WTC11 (cell line): ENCODE data around the gene PDCL2. TPM values are rescaled to one million over a fixed set of nuclear protein-coding genes. Genes with fewer than 3 reads are reported as not detected.

Experiments
- ATAC-seq: fragments of 200-7000 bp; cut with Tn5 transposase; 2 replicates; pipeline ENCODE4 v1.10.0; 2021; ENCODE audit warnings: mild to moderate bottlenecking, moderate library complexity
- CTCF ChIA-PET: fragments of 300-600 bp; sonication (Branson Sonifier 250); formaldehyde crosslinking; loops from one replicate; lab custom pipeline; 2021; ENCODE audit warnings: antibody characterized with exemption; lab: Charles Lee
- POLR2A ChIA-PET: fragments of 350-600 bp; sonication (Branson Sonifier 250); formaldehyde crosslinking; loops from one replicate; lab custom pipeline; 2021; ENCODE audit warnings: antibody characterized with exemption; lab: Charles Lee
- DNase-seq: peaks from one replicate; pipeline ENCODE4 v3.0.0; 2021; ENCODE audit warnings: low spot score
- H3K27ac Mint-ChIP-seq: 2 replicates; pipeline ENCODE4 v1.8.0; 2021; ENCODE audit warnings: mixed read lengths
- H3K27me3 Mint-ChIP-seq: 2 replicates; pipeline ENCODE4 v1.8.0; 2021; ENCODE audit warnings: low read depth, mild to moderate bottlenecking, moderate library complexity, mixed read lengths
- H3K36me3 Mint-ChIP-seq: 2 replicates; pipeline ENCODE4 v1.8.0; 2021; ENCODE audit warnings: mixed read lengths
- H3K4me1 Mint-ChIP-seq: 2 replicates; pipeline ENCODE4 v1.8.0; 2022; ENCODE audit warnings: mixed read lengths
- H3K4me3 Mint-ChIP-seq: 2 replicates; pipeline ENCODE4 v1.8.0; 2021; ENCODE audit warnings: mild to moderate bottlenecking, moderate library complexity, mixed read lengths
- H3K9me3 Mint-ChIP-seq: 2 replicates; pipeline ENCODE4 v1.8.0; 2021; ENCODE audit warnings: mixed read lengths
- ARID4B ChIP-seq: sonication (generic); formaldehyde crosslinking; IDR thresholded peaks from 2 replicates; pipeline ENCODE4 v1.8.0; 2023; ENCODE audit warnings: missing genetic modification reagents, mild to moderate bottlenecking, borderline replicate concordance
- CBFB ChIP-seq: sonication (generic); formaldehyde crosslinking; IDR thresholded peaks from 2 replicates; pipeline ENCODE4 v1.8.1; 2022; ENCODE audit warnings: mild to moderate bottlenecking, low read depth, missing genetic modification reagents
- E2F5 ChIP-seq: sonication (generic); formaldehyde crosslinking; IDR thresholded peaks from 2 replicates; pipeline ENCODE4 v1.8.1; 2022; ENCODE audit warnings: mild to moderate bottlenecking, moderate library complexity, missing genetic modification reagents
- ETV6 ChIP-seq: sonication (generic); formaldehyde crosslinking; IDR thresholded peaks from 2 replicates; pipeline ENCODE4 v1.8.1; 2022; ENCODE audit warnings: mild to moderate bottlenecking, missing genetic modification reagents
- FOXP1 ChIP-seq: sonication (generic); formaldehyde crosslinking; IDR thresholded peaks from 2 replicates; pipeline ENCODE4 v1.8.0; 2022; ENCODE audit warnings: missing genetic modification reagents, mild to moderate bottlenecking, moderate library complexity, borderline replicate concordance
- GRHL2 ChIP-seq: fragments of 250-450 bp; sonication (Bioruptor Pico); IDR thresholded peaks from 2 replicates; pipeline ENCODE4 v1.8.0; 2022; ENCODE audit warnings: mild to moderate bottlenecking, moderate library complexity; ENCODE audit not compliant: insufficient replicate concordance, severe bottlenecking
- HMGA2 ChIP-seq: fragments of 250-450 bp; sonication (Bioruptor Pico); IDR thresholded peaks from 2 replicates; pipeline ENCODE4 v1.4.0; 2021; ENCODE audit warnings: mild to moderate bottlenecking, moderate library complexity
- MAX ChIP-seq: sonication (generic); formaldehyde crosslinking; IDR thresholded peaks from 2 replicates; pipeline ENCODE4 v1.8.0; 2022; ENCODE audit warnings: mild to moderate bottlenecking, missing genetic modification reagents
- NFATC4 ChIP-seq: fragments of 250-450 bp; sonication (Bioruptor Pico); IDR thresholded peaks from 2 replicates; pipeline ENCODE4 v1.9.0; 2021; ENCODE audit warnings: mild to moderate bottlenecking
- NR2C2 ChIP-seq: sonication (generic); formaldehyde crosslinking; IDR thresholded peaks from 2 replicates; pipeline ENCODE4 v1.8.0; 2022; ENCODE audit warnings: mild to moderate bottlenecking, missing genetic modification reagents
- NR3C1 ChIP-seq: sonication (generic); formaldehyde crosslinking; conservative IDR thresholded peaks from 2 replicates; pipeline ENCODE4 v1.8.1; 2023; ENCODE audit warnings: low read depth, mild to moderate bottlenecking, missing genetic modification reagents
- OVOL2 ChIP-seq: fragments of 250-450 bp; sonication (Bioruptor Pico); IDR thresholded peaks from 2 replicates; pipeline ENCODE4 v1.9.0; 2021; ENCODE audit warnings: mild to moderate bottlenecking, borderline replicate concordance
- PREB ChIP-seq: sonication (generic); formaldehyde crosslinking; IDR thresholded peaks from 2 replicates; pipeline ENCODE4 v1.8.1; 2022; ENCODE audit warnings: mild to moderate bottlenecking, missing genetic modification reagents, moderate library complexity, borderline replicate concordance
- SOX15 ChIP-seq: fragments of 250-450 bp; sonication (Bioruptor Pico); IDR thresholded peaks from 2 replicates; pipeline ENCODE4 v1.9.0; 2021; ENCODE audit warnings: mild to moderate bottlenecking
- TP53 ChIP-seq: sonication (generic); formaldehyde crosslinking; IDR thresholded peaks from 2 replicates; pipeline ENCODE4 v1.8.1; 2023; ENCODE audit warnings: mild to moderate bottlenecking, missing genetic modification reagents
- ZBTB43 ChIP-seq: sonication (generic); formaldehyde crosslinking; IDR thresholded peaks from 2 replicates; pipeline ENCODE4 v1.8.1; 2023; ENCODE audit warnings: mild to moderate bottlenecking, missing genetic modification reagents
- ZMAT4 ChIP-seq: fragments of 250-450 bp; sonication (Bioruptor Pico); IDR thresholded peaks from 2 replicates; pipeline ENCODE4 v1.9.0; 2021; ENCODE audit warnings: mild to moderate bottlenecking
- ZNF121 ChIP-seq: sonication (generic); formaldehyde crosslinking; IDR thresholded peaks from 2 replicates; pipeline ENCODE4 v1.8.0; 2023; ENCODE audit warnings: missing genetic modification reagents
- ZNF138 ChIP-seq: sonication (generic); formaldehyde crosslinking; conservative IDR thresholded peaks from 2 replicates; pipeline ENCODE4 v1.8.1; 2022; ENCODE audit warnings: mild to moderate bottlenecking, moderate library complexity, missing genetic modification reagents
- ZNF532 ChIP-seq: fragments of 250-450 bp; sonication (Bioruptor Pico); IDR thresholded peaks from 2 replicates; pipeline ENCODE4 v1.9.0; 2021; ENCODE audit warnings: mild to moderate bottlenecking, borderline replicate concordance
- total RNA-seq: library from RNA; stranded (reverse); gene quantifications from 3 replicates; pipeline ENCODE4 v1.2.3, GENCODE V29; 2021

The PDCL2 gene
- total RNA-seq, 1 experiment from 2014 or later = not detected

GRCh38 chr4:55560096-55560495 is 31.9 kb downstream of the PDCL2 start (continued):
- TF ChIP-seq GRHL2 = no peak
- no peak for TF ChIP-seq CBFB (CRISPR knock-in tag)
- no peak for TF ChIP-seq ETV6 (CRISPR knock-in tag)
- TF ChIP-seq MAX (CRISPR knock-in tag) = no peak
- TF ChIP-seq ZBTB43 (CRISPR knock-in tag) = no peak

GRCh38 chr4:55554453-55555030 is 37.5 kb downstream of the PDCL2 start:
- Mint-ChIP-seq H3K27ac (no peak overlapping the region), H3K36me3 (peaks cover 3% of the 10 kb centered on the region; the same call in 1 of the 2 replicates), H3K4me1 (peaks cover 17% of the 10 kb centered on the region), H3K9me3 (peaks cover 12% of the 10 kb centered on the region), H3K27me3 (no peaks in the 10 kb centered on the region), H3K4me3 (no peak overlapping the region)
- no peak for ATAC-seq
- ChIA-PET CTCF (interaction anchor here (0.6 to 1.5 kb wide), 5 partner anchors 109 to 183 kb away, joined by 3 to 8 read pairs (median 4); no protein-coding TSS in a partner anchor), POLR2A (no interaction called here)
- DNase-seq = no peak
- TF ChIP-seq TP53 (CRISPR knock-in tag) = no peak
- no peak for TF ChIP-seq PREB (CRISPR knock-in tag)
- TF ChIP-seq ZNF121 (CRISPR knock-in tag) = no peak
- TF ChIP-seq NR2C2 = no peak
- TF ChIP-seq HMGA2 (CRISPR knock-in tag) = no peak
- TF ChIP-seq E2F5 = no peak
- no peak for TF ChIP-seq FOXP1 (CRISPR knock-in tag)
- no peak for TF ChIP-seq ETV6 (CRISPR knock-in tag)
- TF ChIP-seq SOX15 (CRISPR knock-in tag) = no peak
- TF ChIP-seq ZBTB43 (CRISPR knock-in tag) = no peak
- TF ChIP-seq ZNF532 (CRISPR knock-in tag) = no peak
- no peak for TF ChIP-seq NR3C1
- no peak for TF ChIP-seq OVOL2 (CRISPR knock-in tag)
- no peak for TF ChIP-seq ARID4B
- TF ChIP-seq ZNF138 (CRISPR knock-in tag) = no peak
- TF ChIP-seq ZMAT4 (CRISPR knock-in tag) = no peak
- no peak for TF ChIP-seq NFATC4 (CRISPR knock-in tag)
